NCI-H128 (cell line): Measurements from ENCODE around the gene LMAN1L.

ENCODE experiments used
- DNase-seq: peaks from one replicate; lab custom pipeline; 2025; ENCODE audit not compliant: unreplicated experiment; lab: John Stamatoyannopoulos, UW

Gene LMAN1L

GRCh38 chr15:74815121-74815934 lies 2.7 kb downstream of the LMAN1L start:
- no peak for DNase-seq

GRCh38 chr15:74815961-74816360 lies 3.3 kb downstream of the LMAN1L start:
- no peak for DNase-seq

GRCh38 chr15:74816624-74817369 lies 4.2 kb downstream of the LMAN1L start:
- DNase-seq: no peak

- no peak for DNase-seq
Observed at GRCh38 chr15:74817370-74817737, 4.7 kb downstream of the LMAN1L start.

GRCh38 chr15:74820056-74820455 lies 7.4 kb downstream of the LMAN1L start:
- DNase-seq: no peak

GRCh38 chr15:74821091-74821789 lies 8.6 kb downstream of the LMAN1L start:
- DNase-seq: no peak

GRCh38 chr15:74821790-74822158 lies 9.1 kb downstream of the LMAN1L start:
- no peak for DNase-seq

GRCh38 chr15:74822233-74822632 lies 9.6 kb downstream of the LMAN1L start:
- DNase-seq: no peak

- DNase-seq: no peak
Observed at GRCh38 chr15:74823324-74823723, 10.7 kb downstream of the LMAN1L start.

- no peak for DNase-seq
Observed at GRCh38 chr15:74824976-74825375, 12.3 kb downstream of the LMAN1L start.

GRCh38 chr15:74825866-74826265 lies 13.2 kb downstream of the LMAN1L start:
- DNase-seq: no peak

- DNase-seq: no peak
Observed at GRCh38 chr15:74826364-74826819, 13.8 kb downstream of the LMAN1L start, which contains the start of gene CPLX3. TSS of gene CPLX3 (plus strand) at chr15:74826627. CDS start at chr15:74826704, 77 bp downstream.

- no peak for DNase-seq
Observed at GRCh38 chr15:74826921-74827320, 14.3 kb downstream of the LMAN1L start.

- no peak for DNase-seq
Observed at GRCh38 chr15:74827614-74828013, 15.0 kb downstream of the LMAN1L start.

- DNase-seq: no peak
Observed at GRCh38 chr15:74828835-74829234, 16.2 kb downstream of the LMAN1L start.

GRCh38 chr15:74829486-74829885 lies 16.9 kb downstream of the LMAN1L start:
- no peak for DNase-seq

- DNase-seq: no peak
Observed at GRCh38 chr15:74829991-74830390, 17.4 kb downstream of the LMAN1L start.

- no peak for DNase-seq
Observed at GRCh38 chr15:74830868-74831267, 18.2 kb downstream of the LMAN1L start.

- no peak for DNase-seq
Observed at GRCh38 chr15:74831813-74832495, 19.3 kb downstream of the LMAN1L start.

GRCh38 chr15:74832826-74833225 lies 20.2 kb downstream of the LMAN1L start:
- DNase-seq: no peak
